Measurements from ENCODE around the gene ALG1L2.
"Not testable (repeated sequence)": the region's sequence is repeated elsewhere in the genome, so short reads cannot be mapped to it uniquely, and the experiment has no call there.

ALG1L2 gene

DNA sequence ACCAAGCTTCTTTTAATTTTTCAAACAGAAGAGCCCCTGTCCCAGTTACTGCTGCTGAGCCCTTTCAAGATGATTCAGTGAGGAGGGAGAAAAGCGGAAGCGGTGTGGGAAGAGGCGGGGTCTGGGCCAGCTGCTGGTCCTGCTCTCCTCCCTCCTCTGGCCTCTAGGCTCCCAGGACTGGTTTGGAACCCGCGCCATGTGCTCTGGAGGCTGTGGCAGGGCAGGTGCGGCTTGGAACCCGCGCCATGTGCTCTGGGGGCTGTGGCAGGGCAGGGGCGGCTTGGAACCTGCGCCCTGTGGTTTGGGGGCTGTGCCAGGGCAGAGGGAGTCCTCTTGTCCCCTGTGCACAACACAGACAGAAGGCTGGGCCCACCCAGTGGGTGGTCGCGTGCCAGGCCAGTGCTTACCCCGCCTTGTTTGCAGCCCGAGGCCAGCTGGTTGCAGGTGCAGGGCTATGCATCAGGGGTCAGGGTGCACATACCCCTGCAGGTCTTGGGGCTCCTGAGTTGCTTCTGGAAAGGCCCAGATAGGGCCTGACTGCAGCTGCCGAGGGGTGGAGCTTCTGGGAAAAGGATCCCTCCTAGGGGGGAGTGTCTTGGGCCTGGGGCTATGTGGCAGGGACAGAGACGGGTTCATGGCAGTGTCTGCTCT is 12.2 kb downstream of the ALG1L2 start:
- DNase-seq (ENCODE audit: low read depth in 1 of 2, low spot score in 1 of 2) = no peak

DNA sequence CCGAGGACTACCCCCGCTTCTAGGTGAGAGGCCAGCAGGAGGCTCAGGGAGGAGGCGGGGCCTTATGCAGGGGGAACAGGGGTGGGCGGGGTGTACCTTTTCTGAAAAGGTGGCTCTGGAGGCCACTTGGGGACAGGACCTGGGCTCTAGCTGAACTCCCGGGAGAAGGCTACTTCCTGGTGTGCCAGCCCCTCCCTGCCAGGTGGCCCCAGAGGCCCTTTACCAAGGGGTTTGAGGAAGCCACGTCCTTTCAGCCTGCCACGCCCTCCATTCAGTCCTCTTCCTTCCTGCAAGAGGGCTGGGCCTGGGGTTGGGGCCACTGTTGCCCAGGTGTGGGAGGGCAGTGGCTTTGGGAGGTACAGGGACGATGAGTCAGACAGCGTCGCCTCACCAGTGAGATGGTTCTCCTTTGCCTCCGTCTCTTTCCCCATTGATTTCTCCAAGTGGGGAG is 12.9 kb downstream of the ALG1L2 start:
- DNase-seq (ENCODE audit: low read depth in 1 of 2, low spot score in 1 of 2) = not testable (repeated sequence)

DNA sequence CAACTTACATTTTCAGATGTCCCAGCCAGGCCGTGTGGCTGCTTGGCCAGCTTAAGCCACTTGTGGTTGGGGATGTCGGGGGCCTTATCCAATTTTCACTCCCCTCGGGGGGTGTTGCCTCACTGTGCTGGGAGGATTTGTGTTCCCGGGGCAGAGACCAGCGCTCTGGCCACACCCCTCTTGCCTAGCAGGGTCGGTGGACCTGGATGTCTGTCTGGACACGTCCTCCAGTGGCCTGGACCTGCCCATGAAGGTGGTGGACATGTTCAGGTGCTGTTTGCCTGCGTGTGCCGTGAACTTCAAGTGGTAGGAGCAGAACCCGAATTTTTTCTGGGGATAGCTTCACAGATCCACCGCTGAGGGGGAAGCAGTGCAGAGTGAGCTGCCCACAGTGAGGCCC is 14.2 kb downstream of the ALG1L2 start:
- not testable (repeated sequence) for DNase-seq (ENCODE audit: low read depth in 1 of 2, low spot score in 1 of 2)

DNA sequence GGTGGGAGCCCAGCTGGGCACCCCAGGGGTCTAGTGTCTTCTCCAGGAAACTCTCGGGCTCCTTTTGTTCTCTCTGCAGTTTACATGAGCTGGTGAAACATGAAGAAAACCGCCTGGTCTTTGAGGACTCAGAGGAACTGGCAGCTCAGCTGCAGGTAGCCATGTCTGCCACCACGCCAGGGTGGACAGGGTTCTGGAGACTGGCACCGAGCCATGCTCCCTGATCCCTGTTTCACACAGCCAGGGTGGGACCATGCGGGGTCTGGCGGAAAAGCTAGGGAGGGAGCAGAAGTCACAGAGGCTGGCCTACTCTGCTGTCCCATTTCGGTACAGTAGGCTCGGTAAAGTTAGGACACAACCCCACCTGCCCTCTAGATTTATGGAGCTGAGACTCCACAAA is 15.5 kb downstream of the ALG1L2 start:
- DNase-seq (ENCODE audit: low read depth in 1 of 2, low spot score in 1 of 2) = not testable (repeated sequence)

DNA sequence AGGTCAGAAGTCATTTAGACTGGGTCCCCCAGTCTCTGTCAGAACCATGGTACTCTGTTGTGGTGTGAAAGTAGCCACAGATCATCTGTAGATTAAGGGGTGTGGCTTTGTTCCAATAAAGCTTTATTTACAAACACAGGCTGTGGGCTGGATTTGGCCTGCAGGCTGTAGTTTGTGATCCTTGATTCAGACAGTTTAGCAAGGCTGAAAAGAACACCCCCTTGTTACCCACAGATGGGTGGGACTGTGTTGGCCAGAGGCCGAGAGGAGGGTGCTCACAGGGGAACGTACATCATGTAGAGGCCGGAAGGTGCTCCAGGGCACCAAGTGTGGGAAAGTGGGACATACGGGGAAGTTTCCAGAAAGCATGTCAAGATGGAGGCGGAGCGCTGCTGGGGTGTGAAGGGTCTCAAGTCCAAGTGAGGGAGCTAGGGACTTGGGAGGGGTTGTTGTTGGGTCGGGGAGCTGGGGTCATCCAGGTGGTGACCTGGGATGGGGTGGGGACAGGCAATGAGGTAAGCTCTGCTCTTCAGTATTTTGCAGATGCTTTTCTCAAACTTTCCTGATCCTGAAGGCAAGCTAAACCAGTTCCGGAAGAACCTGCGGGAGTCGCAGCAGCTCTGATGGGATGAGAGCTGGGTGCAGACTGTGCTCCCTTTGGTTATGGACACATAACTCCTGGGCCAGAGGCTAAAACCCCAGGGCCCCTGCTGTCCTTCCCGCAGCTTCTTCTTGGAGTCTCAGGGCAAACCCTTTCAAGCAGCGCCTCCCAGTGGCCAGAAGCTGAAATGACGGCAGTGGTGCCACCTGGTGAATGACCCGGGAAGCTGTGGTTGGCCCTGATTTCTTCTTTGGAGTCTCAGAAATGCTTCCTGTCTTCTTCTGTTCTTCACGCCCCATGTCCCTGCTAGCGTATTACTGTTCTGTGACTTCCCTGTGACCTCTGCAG is 16.3 kb downstream of the ALG1L2 start:
- not testable (repeated sequence) for DNase-seq (ENCODE audit: low read depth in 1 of 2, low spot score in 1 of 2)

DNA sequence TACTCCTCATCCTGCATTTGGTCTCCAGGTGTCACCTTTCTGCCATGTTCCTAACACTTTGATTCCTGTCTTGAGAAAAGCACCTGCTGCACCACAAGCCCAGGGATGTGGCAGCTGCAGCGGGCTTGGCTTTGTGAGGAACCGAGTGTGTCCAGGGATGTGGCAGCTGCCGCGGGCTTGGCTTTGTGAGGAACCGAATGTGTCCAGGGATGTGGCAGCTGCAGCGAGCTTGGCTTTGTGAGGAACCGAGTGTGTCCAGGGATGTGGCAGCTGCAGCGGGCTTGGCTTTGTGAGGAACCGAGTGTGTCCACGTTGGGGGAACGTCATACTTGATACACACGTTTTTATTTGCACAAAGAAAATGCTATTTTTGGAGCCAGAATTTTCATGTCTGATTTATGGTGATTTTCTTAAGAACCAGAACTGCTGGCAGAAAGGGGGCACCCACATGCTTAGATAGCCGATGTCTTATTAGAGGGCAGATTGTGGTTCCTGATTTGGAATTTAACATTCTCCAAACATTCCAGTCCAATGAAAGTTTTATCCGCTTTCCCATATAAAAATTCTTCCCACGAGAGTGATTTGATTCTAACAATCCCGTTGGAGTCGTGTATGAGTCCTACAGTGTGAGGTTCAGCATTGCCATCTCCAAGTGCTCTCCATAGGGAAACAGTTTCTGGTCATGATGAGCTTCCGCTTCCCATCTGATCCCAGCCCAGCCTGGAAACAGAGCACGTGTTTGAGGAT is 17.2 kb downstream of the ALG1L2 start:
- DNase-seq (ENCODE audit: low read depth in 1 of 2, low spot score in 1 of 2) = not testable (repeated sequence)

DNA sequence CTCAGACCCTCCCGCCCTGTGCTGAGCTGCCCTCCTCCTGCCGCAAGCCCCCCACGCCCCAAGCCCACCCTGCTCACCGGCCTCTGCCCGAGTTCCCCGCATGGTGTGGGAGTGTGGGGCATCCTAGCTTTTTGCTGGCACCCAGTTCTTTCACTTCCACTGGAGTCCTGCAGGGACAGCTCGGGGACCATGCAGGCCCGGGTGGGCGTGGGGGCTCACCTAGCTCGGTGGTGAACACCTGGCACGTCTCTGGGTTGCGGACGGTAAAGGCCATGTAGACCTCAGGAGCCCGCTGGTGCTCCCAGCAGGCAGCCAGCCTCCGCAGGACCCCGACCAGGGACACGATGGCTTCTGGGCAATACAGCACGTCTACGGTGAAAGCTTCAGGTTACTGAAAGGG is 20.9 kb downstream of the ALG1L2 start:
- not testable (repeated sequence) for DNase-seq (ENCODE audit: low read depth in 1 of 2, low spot score in 1 of 2)

DNA sequence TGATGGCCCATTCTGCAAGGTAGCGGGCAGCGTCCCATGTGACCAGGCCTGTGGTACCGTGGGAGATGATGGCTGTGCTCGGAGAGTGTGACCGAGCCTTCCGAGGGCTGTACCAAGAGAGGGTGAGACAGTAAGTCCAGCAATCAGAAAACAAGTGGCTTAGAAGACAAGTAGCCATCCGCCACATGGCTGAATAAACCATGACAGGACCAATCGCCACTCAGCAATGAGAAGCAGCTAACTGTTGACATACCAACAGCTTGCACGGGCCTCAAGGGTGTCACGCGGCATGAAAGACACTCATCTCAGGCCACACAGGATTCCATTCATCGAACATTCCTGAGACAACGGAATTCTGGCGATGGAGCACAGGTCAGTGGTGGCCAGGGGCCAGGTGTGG is 22.6 kb downstream of the ALG1L2 start:
- DNase-seq (ENCODE audit: low read depth in 1 of 2, low spot score in 1 of 2) = not testable (repeated sequence)

DNA sequence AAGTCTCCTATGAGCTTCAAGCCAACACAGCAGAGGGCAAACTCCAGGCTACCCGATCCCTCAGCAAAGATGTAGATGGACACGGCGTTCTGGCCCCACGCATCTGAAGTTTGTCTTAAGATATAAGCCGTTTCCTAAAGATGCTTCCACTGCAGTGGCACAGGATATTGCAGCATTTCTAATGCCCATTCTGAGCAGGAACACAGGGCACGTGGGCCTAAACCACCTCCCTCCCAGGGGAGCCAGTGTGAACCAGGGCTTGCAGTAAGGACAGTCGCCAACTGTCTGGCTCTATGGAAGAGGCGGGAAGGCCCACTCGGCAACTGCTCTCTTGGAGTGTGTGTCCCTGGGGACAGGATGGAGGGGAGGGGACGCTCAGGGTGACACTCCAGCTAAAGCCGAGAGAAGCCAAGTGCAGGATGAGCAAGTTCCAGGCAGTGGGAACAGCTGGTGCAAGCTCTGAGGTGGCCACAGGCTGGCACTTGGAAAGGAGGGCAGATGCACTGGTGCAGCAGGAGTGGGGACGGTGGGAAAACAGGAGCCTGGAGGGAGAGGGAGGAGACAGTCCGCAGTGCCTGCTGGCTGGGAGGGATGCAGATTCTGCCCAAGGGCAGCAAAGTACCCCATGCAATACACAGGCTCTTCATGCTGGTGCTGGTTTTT is 25.8 kb downstream of the ALG1L2 start:
- not testable (repeated sequence) for DNase-seq (ENCODE audit: low read depth in 1 of 2, low spot score in 1 of 2)

DNA sequence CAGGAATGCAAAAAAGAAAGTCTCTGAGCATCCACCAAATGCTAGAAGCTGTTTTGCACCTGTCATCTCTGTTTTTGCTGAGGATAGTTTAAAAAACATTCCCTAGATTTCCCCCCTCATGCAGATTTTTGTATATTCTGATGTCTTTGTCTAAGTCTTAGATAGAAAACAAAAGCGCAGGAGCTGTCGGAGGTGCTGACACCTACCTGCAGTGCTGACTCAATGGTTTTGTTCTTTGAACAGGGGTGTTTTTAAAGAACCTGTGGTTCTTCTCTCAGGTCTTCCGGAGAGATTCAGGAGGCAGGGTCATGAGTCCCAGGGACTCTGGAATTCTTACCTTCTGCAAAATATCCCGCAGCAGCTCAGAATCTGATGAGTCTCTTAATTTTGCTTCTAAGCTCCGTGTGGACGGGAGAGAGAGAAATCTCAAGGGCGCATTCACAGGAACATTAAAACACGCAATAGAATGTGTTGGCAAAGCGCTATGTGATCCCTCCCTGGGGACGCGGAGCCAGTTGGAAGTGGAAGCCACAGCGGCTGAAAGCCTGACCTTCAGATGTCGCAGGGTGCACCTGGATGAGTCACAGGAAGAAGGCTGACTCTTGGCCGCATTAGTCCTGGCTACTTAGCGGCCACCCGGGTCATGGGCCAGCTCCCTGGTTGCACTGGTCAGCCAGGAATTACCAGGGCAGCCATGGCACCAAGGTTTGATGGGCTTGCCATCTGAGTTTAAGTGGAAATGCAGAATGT is 27.4 kb downstream of the ALG1L2 start:
- not testable (repeated sequence) for DNase-seq (ENCODE audit: low read depth in 1 of 2, low spot score in 1 of 2)

DNA sequence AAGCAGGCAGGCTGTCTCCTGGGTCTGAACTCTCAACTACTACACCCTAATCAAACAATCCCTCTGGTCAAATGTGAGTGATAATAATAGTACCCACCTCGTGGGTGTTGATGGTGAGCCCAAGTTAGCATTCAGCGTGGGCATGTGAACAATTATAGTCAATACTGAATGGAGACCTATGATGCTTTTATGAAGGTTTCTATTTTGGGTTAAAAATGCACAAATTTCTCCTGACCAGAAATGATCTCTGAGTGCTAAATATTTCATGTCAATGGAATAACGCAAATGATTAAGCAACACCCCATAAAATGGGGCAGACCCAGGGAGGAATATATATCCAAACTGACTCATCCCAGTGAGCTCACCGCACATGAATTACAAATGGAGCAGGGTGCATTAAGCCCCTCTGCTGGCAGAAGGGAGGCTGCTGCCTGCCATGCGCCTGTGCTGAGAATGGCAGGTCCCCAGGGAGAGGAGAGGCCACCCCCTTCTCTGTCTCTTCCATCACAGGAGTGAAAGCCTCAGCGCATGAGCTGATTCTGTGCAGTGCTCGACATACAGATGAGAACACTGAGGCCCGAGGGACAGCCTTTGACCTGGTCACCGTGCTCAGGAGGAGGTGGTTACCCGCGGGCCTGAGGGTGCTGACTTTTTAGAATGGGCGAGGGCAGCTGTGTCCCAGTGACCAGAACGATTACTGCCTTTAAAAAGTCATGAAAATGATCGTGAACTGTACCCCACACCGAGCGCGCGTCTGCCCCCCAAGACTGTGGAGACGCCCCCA is 28.9 kb downstream of the ALG1L2 start:
- DNase-seq (ENCODE audit: low read depth in 1 of 2, low spot score in 1 of 2) = not testable (repeated sequence)

DNA sequence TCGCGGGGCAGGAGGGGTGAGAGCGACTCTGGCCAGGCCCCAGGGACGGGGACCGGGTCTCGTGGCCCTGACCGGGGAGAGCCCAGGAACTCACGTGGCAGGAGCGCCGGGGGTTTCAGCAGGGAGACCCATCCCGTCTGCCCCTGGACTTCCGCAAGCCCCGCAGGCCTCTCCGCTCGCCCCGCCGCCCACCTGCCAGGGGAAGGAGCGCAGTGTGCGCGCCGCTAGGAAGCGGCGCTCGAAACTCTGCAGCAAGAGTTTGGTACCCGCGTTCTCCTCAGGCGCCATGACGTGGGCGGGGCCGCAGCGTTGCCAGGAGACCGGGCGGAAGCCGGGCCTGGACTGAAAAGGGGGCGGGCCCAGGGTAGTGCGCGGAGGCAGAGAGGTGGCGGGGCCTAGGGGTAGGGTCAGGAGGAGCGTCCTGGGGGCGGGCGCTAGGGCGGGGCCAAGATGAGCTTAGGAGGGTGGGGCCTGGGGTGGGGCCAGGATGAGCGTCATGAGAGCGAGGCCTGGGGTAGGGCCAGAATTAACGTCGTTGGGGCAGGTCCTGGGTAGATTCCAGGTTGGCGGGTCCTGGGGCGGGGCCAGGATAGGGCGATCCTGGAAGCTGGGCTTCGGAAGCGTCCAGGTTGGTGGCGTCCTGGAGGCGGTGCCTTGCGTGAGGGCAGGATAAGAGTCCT is 29.7 kb downstream of the ALG1L2 start:
- DNase-seq (ENCODE audit: low read depth in 1 of 2, low spot score in 1 of 2) = peak; percentile 97 to 98

DNA sequence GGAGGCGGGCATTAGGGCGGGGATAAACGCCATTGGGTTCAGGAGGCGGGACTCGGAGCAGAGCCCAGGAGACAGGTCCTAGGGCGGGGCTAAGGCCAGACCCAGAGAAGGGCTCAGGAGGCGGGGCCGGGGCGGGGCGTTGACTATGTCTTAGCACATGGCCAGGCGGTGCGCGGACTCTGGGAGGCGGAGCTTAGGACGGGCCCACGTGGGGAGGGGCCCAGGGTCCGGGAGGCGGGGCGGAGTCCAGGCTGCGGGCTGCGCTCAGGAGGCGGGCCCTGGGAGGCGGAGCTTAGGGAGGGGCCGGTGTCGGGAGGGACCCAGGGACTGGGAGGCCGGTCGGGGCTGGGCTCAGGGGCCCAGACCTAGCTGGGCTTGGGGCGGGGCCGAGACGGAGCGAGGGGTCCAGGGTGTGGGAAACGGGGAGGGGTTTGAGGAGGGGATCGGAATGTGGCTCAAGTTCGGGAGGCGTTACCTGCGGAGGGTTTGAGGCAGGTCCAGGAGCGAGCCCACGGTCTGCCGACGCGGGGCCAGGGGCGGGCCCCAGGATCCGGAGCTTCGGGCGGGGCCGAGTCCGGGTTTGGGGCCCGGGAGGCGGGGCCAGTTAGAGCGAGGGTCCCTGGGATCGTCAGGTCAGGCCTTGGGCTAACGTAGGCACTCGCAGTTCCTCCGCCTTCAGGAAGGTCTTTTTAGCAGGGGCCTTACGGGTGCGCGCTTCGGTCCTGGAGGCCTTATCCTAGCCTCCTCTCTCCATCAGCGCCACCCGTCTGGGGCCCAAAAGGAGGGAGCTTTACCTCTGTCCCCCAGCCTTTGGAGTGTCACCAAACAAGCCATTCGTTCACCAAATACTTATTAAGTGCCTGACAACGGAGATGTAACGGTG is 30.5 kb downstream of the ALG1L2 start:
- peak; percentile 98 to 99 for DNase-seq (ENCODE audit: low read depth in 1 of 2, low spot score in 1 of 2)

DNA sequence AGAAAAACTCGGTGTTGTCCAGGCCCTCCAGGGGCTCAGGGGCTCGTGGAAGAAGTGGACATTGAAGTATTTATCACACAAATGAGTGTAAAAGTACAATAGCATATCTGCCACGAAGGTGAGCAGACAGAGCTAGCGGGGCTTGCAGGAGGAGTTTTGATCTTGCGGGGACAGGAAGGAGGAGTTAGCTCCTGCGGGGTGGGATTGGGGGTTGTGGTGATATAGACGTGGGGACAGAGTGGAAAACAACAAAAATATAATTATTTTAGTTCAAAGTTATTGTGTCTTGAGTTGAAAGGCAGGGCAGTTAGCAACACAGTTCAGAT is 31.1 kb downstream of the ALG1L2 start:
- DNase-seq (ENCODE audit: low read depth in 1 of 2, low spot score in 1 of 2) = not testable (repeated sequence)

DNA sequence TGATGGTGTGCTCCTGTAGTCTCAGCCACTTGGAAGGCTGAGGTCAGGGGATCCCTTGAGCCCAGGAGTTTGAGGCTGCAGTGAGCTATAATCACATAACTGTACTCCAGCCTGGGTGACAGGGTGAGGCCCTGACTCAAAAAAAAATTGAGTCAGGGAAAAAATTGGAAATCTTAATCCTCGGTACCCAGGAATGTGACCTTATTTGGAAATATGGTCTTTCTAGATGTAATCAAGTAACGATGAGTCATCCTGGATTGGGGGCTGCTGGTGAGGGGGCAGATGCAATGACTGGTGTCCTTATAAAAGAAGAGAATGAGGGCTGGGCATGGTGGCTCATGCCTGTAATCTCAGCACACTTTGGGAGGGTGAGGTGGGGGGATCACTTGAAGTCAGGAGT is 33.8 kb downstream of the ALG1L2 start:
- DNase-seq (ENCODE audit: low read depth in 1 of 2, low spot score in 1 of 2) = not testable (repeated sequence)

DNA sequence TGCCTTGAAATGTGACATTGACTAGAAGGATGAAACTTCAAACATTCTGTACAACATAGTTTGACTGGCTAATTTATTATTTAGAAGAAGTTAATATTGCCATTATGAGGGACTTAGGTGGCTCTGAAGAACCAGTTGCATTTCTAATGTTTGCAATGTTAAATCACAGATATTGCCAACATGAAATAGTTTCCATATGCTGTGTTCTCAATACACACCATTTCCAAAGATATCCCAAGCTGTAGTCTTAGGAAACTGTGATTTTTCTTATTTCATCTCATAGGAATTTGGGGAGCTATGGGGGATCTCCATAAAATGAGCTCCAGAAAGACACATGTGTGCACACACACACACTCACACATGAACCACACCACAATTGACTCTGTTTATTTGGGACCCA is 36.3 kb downstream of the ALG1L2 start:
- no peak for DNase-seq (ENCODE audit: low read depth in 1 of 2, low spot score in 1 of 2)

DNA sequence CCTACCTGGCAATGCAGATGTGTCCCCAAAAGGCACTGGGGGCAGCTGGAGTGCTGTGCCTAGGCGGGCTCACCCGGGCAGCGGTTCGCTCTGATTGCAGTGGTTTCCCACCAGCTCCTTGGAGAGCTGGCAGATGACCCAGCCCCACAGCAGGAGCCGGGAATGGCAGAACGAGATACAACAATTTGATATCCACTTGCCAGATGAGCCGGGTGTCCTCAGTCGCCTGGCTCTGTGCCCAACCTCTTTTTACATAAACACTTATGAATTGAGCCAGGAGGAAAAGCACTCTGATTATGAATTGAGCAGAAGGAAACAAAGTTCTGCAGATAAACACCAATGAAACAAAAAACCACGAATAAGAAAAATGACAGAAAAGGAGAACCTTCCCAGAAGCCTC is 38.2 kb downstream of the ALG1L2 start:
- DNase-seq (ENCODE audit: low read depth in 1 of 2, low spot score in 1 of 2) = not testable (repeated sequence)

DNA sequence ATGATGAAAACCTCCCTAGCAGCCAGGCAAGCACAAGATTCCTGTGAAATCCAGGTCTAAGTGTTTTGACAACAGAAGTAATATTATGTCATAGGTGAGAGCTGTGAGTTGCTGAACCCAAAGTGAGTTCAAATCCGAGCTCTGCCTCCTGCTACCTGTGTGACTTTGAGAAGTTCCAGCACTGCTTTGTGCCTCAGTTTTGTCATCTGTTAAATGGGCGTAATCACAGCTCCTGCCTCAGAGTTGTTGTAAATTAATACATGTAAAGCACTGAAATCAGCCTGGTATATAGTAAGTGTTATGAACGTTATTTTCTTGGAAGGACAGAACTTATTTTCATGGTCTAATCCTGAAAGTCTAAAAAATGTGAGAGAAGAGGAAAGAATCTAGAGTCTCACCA is 38.7 kb downstream of the ALG1L2 start:
- DNase-seq (ENCODE audit: low read depth in 1 of 2, low spot score in 1 of 2) = not testable (repeated sequence)
